NCI-H526 treated with DMSO at 0.1 percent for 48 hours (cell line): ENCODE data around the gene ADCY2.

Source experiments
- DNase-seq: peaks from one replicate; lab custom pipeline; 2025; lab: John Stamatoyannopoulos, UW

ADCY2 gene

GRCh38 chr5:7395947-7396712 lies at the start of gene ADCY2:
TSS of gene ADCY2 (plus strand) at chr5:7396138. CDS start at chr5:7396297, 159 bp downstream.
- peak; percentile 26 for DNase-seq

- no peak for DNase-seq
These were observed 48.6 kb upstream of the ADCY2 start for GRCh38 chr5:7347377-7347776.

- DNase-seq: no peak
These were observed 47.6 kb upstream of the ADCY2 start for GRCh38 chr5:7348168-7348854.

- DNase-seq: no peak
These were observed 34.3 kb upstream of the ADCY2 start for GRCh38 chr5:7361593-7361992.

GRCh38 chr5:7363067-7363677 lies 32.8 kb upstream of the ADCY2 start:
- no peak for DNase-seq

GRCh38 chr5:7364226-7364875 lies 31.6 kb upstream of the ADCY2 start:
- no peak for DNase-seq

GRCh38 chr5:7367780-7368179 lies 28.2 kb upstream of the ADCY2 start:
- DNase-seq: no peak

GRCh38 chr5:7372399-7372798 lies 23.5 kb upstream of the ADCY2 start:
- no peak for DNase-seq

GRCh38 chr5:7374186-7374585 lies 21.8 kb upstream of the ADCY2 start:
- no peak for DNase-seq

GRCh38 chr5:7375457-7375856 lies 20.5 kb upstream of the ADCY2 start:
- no peak for DNase-seq

GRCh38 chr5:7376871-7377270 lies 19.1 kb upstream of the ADCY2 start:
- no peak for DNase-seq

GRCh38 chr5:7377761-7378160 lies 18.2 kb upstream of the ADCY2 start:
- DNase-seq: no peak

GRCh38 chr5:7382588-7382987 lies 13.3 kb upstream of the ADCY2 start:
- DNase-seq: no peak

GRCh38 chr5:7385681-7386080 lies 10.3 kb upstream of the ADCY2 start:
- no peak for DNase-seq

GRCh38 chr5:7388553-7388952 lies 7.4 kb upstream of the ADCY2 start:
- no peak for DNase-seq

- no peak for DNase-seq
These were observed 4.7 kb upstream of the ADCY2 start for GRCh38 chr5:7391215-7391614.

GRCh38 chr5:7391814-7392692 lies 3.9 kb upstream of the ADCY2 start:
- peak; percentile 20 for DNase-seq

- no peak for DNase-seq
These were observed 3.3 kb upstream of the ADCY2 start for GRCh38 chr5:7392693-7393024.

- no peak for DNase-seq
These were observed 1.8 kb upstream of the ADCY2 start for GRCh38 chr5:7393921-7394799.

- DNase-seq: no peak
These were observed 978 bp upstream of the ADCY2 start for GRCh38 chr5:7394889-7395431.
